ENCODE measurements around the gene CLIP4.

CLIP4 gene

DNA sequence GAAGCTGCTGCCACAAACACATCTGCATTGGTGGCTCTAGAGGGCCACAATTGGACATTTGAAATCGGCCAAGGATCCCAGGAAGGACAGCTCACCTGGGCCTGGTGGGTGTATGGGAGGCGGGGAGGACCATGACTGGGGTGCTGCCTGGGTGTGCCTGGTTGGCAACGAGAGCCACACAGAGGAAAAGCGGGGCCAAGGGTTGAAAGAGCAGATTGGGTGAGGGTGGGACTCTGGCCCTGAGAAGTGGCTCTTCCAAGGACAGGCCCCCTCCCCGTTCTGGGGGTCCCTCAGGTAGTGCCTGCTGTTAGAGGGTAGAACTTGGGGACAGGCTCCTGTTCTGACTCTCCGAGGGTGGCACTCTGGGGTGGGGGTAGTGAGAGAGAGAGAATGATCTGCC is 102.9 kb downstream of the CLIP4 start:
- Histone ChIP-seq H3K4me3 (ENCODE audit: low read depth, low read length) (no peak overlapping the region), H3K9ac (ENCODE audit: low read depth, low read length) (no peak overlapping the region), H3K36me3 (ENCODE audit: control insufficient read depth, insufficient read depth, low read length) (no peaks in the 10 kb centered on the region), H3K9me3 (ENCODE audit: control insufficient read depth, insufficient read depth, low read length) (no peaks in the 10 kb centered on the region), H3K27me3 (ENCODE audit: control insufficient read depth, insufficient read depth, low read length) (no peaks in the 10 kb centered on the region), H3K4me1 (ENCODE audit: control insufficient read depth, insufficient read depth, low read length) (no peaks in the 10 kb centered on the region)

- Histone ChIP-seq H3K9me3 (ENCODE audit: control insufficient read depth, insufficient read depth, low read length) (no peaks in the 10 kb centered on the region), H3K4me3 (ENCODE audit: low read depth, low read length) (no peak overlapping the region), H3K9ac (ENCODE audit: low read depth, low read length) (no peak overlapping the region), H3K4me1 (ENCODE audit: control insufficient read depth, insufficient read depth, low read length) (no peaks in the 10 kb centered on the region), H3K27me3 (ENCODE audit: control insufficient read depth, insufficient read depth, low read length) (no peaks in the 10 kb centered on the region), H3K36me3 (ENCODE audit: control insufficient read depth, insufficient read depth, low read length) (no peaks in the 10 kb centered on the region)
These were observed 103.4 kb downstream of the CLIP4 start for GRCh38 chr2:29218550-29219125.

GRCh38 chr2:29219374-29219773 is 104.2 kb downstream of the CLIP4 start:
- Histone ChIP-seq H3K27me3 (ENCODE audit: control insufficient read depth, insufficient read depth, low read length) (no peaks in the 10 kb centered on the region), H3K4me3 (ENCODE audit: low read depth, low read length) (no peak overlapping the region), H3K36me3 (ENCODE audit: control insufficient read depth, insufficient read depth, low read length) (no peaks in the 10 kb centered on the region), H3K9me3 (ENCODE audit: control insufficient read depth, insufficient read depth, low read length) (no peaks in the 10 kb centered on the region), H3K4me1 (ENCODE audit: control insufficient read depth, insufficient read depth, low read length) (no peaks in the 10 kb centered on the region), H3K9ac (ENCODE audit: low read depth, low read length) (no peak overlapping the region)

DNA sequence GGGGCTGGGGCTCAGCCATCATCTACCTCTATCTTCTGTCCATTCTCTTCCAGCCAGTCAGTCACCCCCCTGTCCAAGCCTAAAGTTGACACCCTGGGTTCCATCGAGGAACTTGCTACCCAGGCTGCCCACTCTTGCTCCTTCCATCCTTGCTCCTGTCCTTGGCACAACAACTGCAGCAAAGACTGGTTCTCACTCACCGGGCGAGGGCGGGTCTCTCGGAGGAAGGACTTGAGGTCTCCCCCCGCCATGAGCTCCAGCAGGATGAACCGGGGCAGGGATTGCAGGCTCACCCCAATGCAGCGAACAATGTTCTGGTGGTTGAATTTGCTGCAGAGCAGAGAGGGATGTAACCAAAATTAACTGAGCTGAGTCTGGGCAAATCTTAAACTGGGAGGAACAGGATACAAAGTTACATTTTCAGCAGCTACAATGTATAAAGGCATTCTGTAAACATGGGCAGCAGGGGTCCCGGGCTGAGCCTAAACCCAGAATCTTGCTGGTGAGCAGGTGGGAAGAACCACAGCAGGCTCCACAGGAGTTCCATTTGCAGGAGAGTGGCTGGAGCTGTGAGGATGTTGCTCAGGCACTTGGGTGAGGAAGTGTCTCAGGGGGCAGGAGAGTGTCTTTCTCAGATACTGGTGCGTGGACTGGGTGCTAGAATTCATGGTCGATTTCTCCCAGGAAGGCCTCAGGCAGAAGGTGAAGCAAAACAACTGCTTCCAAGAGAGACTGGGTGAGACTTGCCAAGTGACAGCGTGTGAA is 105.5 kb downstream of the CLIP4 start:
- Histone ChIP-seq H3K9me3 (ENCODE audit: control insufficient read depth, insufficient read depth, low read length) (no peaks in the 10 kb centered on the region), H3K4me1 (ENCODE audit: control insufficient read depth, insufficient read depth, low read length) (no peaks in the 10 kb centered on the region), H3K9ac (ENCODE audit: low read depth, low read length) (no peak overlapping the region), H3K4me3 (ENCODE audit: low read depth, low read length) (no peak overlapping the region), H3K27me3 (ENCODE audit: control insufficient read depth, insufficient read depth, low read length) (no peaks in the 10 kb centered on the region), H3K36me3 (ENCODE audit: control insufficient read depth, insufficient read depth, low read length) (no peaks in the 10 kb centered on the region)

- Histone ChIP-seq H3K9me3 (ENCODE audit: control insufficient read depth, insufficient read depth, low read length) (no peaks in the 10 kb centered on the region), H3K9ac (ENCODE audit: low read depth, low read length) (no peak overlapping the region), H3K4me3 (ENCODE audit: low read depth, low read length) (no peak overlapping the region), H3K27me3 (ENCODE audit: control insufficient read depth, insufficient read depth, low read length) (no peaks in the 10 kb centered on the region), H3K36me3 (ENCODE audit: control insufficient read depth, insufficient read depth, low read length) (no peaks in the 10 kb centered on the region), H3K4me1 (ENCODE audit: control insufficient read depth, insufficient read depth, low read length) (no peaks in the 10 kb centered on the region)
These were observed 107.4 kb downstream of the CLIP4 start for GRCh38 chr2:29222381-29223179.

DNA sequence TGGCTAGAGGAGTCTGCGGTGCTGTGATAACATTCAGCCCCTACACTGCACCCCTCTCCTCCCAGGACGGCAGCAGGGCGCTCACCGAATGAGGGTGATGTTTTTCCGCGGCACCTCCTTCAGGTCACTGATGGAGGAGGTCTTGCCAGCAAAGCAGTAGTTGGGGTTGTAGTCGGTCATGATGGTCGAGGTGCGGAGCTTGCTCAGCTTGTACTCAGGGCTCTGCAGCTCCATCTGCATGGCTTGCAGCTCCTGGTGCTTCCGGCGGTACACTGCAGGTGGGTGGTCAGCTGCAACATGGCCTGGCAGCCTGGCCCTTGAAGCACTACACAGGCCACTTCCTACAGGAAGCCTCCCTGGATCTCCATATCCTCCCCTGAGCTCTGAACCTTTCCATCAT is 108.0 kb downstream of the CLIP4 start:
- Histone ChIP-seq H3K9me3 (ENCODE audit: control insufficient read depth, insufficient read depth, low read length) (no peaks in the 10 kb centered on the region), H3K36me3 (ENCODE audit: control insufficient read depth, insufficient read depth, low read length) (no peaks in the 10 kb centered on the region), H3K27me3 (ENCODE audit: control insufficient read depth, insufficient read depth, low read length) (no peaks in the 10 kb centered on the region), H3K9ac (ENCODE audit: low read depth, low read length) (no peak overlapping the region), H3K4me1 (ENCODE audit: control insufficient read depth, insufficient read depth, low read length) (no peaks in the 10 kb centered on the region), H3K4me3 (ENCODE audit: low read depth, low read length) (no peak overlapping the region)

DNA sequence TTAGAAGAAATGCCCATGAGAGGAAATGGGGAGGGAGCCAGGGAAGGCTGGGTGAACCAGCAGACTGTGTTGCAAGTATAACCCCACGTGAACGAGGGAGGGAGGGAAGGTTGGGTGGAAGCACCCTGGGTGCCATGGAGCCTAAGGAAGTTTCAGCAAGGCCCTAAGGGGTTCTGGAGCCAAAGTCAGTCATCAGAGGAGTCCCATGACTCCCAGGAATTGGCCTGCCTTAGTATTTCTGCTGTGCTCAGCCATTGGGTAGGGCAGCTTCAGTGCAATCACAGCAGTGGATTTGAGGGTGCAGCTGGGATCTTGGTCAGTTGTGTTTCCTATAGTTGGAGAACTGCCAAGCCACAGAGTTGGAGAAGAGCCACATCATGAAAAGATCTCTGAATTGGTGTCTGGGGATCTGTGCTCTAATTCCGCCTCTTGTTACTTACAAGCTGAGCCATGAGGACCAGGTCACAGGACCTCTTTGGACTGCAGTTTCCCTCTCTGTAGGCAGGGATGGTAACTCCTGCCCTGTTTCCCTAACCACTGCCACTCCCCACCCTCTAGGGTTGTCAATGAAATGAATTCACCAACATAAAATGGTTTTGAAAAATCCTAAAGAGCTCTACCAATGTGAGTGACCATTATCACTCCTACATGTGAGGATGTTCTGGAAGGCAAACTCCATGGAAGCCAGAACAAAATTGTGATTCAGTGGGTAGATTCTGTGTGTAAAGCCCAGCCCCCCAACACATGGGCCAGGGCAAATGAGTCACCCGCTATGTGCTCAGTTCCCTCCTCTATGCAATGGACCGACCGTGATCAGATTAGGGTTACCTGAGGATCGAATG is 108.9 kb downstream of the CLIP4 start:
- no peaks in the 10 kb centered on the region for H3K4me1 ChIP-seq (ENCODE audit: control insufficient read depth, insufficient read depth, low read length)
- H3K36me3 ChIP-seq (ENCODE audit: control insufficient read depth, insufficient read depth, low read length) = no peaks in the 10 kb centered on the region
- no peak overlapping the region for H3K4me3 ChIP-seq (ENCODE audit: low read depth, low read length)
- no peaks in the 10 kb centered on the region for H3K9me3 ChIP-seq (ENCODE audit: control insufficient read depth, insufficient read depth, low read length)
- H3K27me3 ChIP-seq (ENCODE audit: control insufficient read depth, insufficient read depth, low read length) = no peaks in the 10 kb centered on the region
- no peak overlapping the region for H3K9ac ChIP-seq (ENCODE audit: low read depth, low read length)

DNA sequence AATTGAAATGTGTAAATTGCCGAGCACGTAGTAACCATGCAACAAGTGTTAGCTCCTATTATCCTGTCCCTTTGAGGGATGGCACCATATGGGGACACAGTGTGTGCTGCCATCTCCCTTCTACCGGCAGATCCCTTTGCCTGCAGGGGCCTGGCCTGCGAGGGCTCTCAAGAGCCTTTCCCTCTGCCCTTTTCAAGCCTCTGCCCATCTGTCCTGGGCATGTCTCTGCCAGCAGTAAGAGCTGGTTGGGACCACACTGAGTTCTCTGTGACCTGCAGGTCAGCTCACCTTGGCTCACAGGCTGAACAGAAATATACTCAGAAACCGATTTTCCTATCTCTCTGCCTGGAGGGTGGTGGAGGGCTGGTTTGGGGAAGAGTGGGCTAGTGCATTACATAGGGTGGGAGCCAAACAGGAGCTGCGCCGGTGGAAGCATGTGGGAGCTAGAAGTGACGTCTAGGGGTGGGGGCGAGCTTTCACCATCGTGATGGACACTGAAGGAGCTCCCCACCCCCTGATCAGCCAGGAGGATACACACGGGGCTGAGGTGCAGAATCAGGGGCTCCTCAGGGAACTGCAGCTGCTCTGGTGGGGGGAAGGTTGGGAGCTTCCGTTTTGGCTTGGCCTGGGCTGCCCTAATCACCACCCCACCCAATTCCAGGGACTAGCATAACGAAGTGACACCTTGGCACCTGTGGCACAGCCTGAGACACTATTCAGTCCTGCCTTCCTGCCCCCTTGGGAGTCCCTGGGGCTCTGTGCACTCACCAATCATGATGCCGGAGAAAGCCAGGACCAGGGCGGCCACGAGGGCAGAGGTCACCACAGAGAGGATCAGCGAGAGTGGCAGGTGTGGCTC is 109.7 kb downstream of the CLIP4 start:
- no peak overlapping the region for H3K9ac ChIP-seq (ENCODE audit: low read depth, low read length)
- H3K4me1 ChIP-seq (ENCODE audit: control insufficient read depth, insufficient read depth, low read length) = no peaks in the 10 kb centered on the region
- H3K9me3 ChIP-seq (ENCODE audit: control insufficient read depth, insufficient read depth, low read length) = no peaks in the 10 kb centered on the region
- H3K27me3 ChIP-seq (ENCODE audit: control insufficient read depth, insufficient read depth, low read length) = no peaks in the 10 kb centered on the region
- no peaks in the 10 kb centered on the region for H3K36me3 ChIP-seq (ENCODE audit: control insufficient read depth, insufficient read depth, low read length)
- H3K4me3 ChIP-seq (ENCODE audit: low read depth, low read length) = no peak overlapping the region

- Histone ChIP-seq H3K4me1 (ENCODE audit: control insufficient read depth, insufficient read depth, low read length) (no peaks in the 10 kb centered on the region), H3K9me3 (ENCODE audit: control insufficient read depth, insufficient read depth, low read length) (no peaks in the 10 kb centered on the region), H3K9ac (ENCODE audit: low read depth, low read length) (no peak overlapping the region), H3K4me3 (ENCODE audit: low read depth, low read length) (no peak overlapping the region), H3K27me3 (ENCODE audit: control insufficient read depth, insufficient read depth, low read length) (no peaks in the 10 kb centered on the region), H3K36me3 (ENCODE audit: control insufficient read depth, insufficient read depth, low read length) (no peaks in the 10 kb centered on the region)
These were observed 110.6 kb downstream of the CLIP4 start for GRCh38 chr2:29225814-29226213.

- Histone ChIP-seq H3K9ac (ENCODE audit: low read depth, low read length) (no peak overlapping the region), H3K4me1 (ENCODE audit: control insufficient read depth, insufficient read depth, low read length) (no peaks in the 10 kb centered on the region)
These were observed 111.2 kb downstream of the CLIP4 start for GRCh38 chr2:29226375-29226774.

DNA sequence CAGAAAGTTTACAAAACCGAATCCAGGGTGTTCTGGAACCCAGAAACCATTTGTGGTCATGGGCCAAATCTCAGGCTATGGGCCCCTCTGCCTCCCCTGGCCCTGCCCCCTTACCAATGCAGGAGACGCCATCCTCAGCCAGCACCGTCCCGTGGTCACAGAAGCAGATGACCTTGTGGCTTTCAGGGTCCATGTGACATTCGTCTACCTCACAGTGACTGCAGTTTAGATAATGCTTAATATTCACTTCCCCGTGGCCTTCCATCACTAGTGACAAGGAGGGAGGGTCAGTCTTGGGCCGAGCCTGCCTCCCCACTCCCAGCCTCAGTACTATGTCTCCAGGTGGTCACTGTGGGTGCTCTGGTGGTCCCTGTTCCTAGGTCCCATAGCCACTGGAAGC is 111.6 kb downstream of the CLIP4 start:
- H3K27me3 ChIP-seq (ENCODE audit: control insufficient read depth, insufficient read depth, low read length) = no peaks in the 10 kb centered on the region

More at GRCh38 chr2:29226375-29226774, 111.2 kb downstream of the CLIP4 start:
- Histone ChIP-seq H3K9me3 (ENCODE audit: control insufficient read depth, insufficient read depth, low read length) (no peaks in the 10 kb centered on the region), H3K36me3 (ENCODE audit: control insufficient read depth, insufficient read depth, low read length) (no peaks in the 10 kb centered on the region), H3K4me3 (ENCODE audit: low read depth, low read length) (no peak overlapping the region), H3K27me3 (ENCODE audit: control insufficient read depth, insufficient read depth, low read length) (no peaks in the 10 kb centered on the region)

More for the DNA sequence above, 111.6 kb downstream of the CLIP4 start:
- Histone ChIP-seq H3K9me3 (ENCODE audit: control insufficient read depth, insufficient read depth, low read length) (no peaks in the 10 kb centered on the region), H3K36me3 (ENCODE audit: control insufficient read depth, insufficient read depth, low read length) (no peaks in the 10 kb centered on the region), H3K9ac (ENCODE audit: low read depth, low read length) (no peak overlapping the region), H3K4me3 (ENCODE audit: low read depth, low read length) (no peak overlapping the region), H3K4me1 (ENCODE audit: control insufficient read depth, insufficient read depth, low read length) (no peaks in the 10 kb centered on the region)

All from iPS-15b (cell line).